Measurements from ENCODE around the gene LCNL1.
A peak's percentile ranks its signal among the peaks of the same experiment; 100 is the strongest.

LCNL1 gene

DNA sequence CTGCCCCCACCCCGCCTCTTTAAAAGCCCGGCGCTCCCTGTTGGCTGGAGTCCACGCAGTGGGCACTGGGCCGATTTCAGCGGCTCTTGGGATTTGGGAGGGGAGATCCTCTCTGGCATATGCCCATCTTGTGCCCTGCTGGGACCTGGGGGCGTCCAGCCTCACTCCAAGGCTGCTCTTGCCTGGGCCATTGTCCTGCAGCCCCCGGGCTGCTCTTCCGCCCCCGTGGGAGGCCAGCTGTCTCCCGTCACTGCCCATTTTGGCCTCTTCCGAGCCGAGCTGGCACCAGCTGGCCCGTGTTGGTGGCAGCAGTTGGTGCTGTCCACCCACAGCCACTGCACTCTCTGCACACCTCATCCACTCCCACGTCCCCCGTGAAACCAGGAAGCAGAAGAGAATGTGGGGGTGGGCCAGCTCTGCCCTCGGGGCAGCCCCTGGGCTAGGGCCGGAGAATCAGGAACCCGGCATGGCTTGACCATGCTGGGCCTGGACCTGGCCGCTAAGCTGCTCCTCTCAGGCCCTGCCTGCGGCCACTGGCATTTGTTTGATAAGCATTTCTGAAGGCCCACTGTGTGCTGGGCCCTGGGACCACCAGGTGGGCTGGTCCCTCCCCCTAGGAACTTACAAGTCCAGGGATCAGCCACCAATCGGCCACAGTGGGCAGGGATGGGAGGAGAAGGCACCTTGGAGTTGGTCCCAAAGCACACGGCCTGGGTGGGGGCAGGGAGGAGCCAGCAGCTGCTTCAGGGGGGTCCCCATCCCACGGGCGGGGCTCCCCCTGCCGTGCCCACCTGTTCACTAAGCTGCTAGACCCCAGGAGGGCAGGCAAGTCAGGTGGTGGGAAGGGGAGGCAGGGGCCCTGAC lies 35.5 kb upstream of the LCNL1 start:
- DNase-seq (ENCODE audit: low spot score) = no peak

DNA sequence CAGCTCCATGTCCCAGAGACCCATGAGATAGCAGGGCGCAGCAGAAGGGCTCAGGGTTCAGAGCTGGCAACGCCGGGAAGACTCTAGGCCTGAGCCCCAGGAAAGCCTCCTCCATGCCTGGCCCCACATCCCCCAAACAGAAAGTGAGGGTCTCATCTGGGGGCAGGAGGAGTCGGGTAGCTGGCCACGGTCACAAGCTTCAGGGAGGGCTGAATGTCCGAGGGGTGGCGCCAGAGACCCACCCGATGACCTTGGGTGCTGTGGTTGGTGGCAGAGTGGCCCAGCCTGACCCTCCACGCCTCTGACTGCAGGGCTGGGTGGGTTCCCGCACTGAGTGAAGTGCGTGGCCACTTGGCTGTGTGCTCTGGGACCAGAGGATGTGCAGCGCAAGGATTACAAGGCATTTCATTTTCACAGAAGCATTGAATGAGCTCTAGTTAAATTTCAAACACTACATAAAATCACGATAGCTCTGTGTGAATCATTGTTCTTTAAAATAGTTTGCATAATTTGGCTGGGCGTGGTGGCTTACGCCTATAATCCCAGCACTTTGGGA lies 34.8 kb upstream of the LCNL1 start:
- DNase-seq (ENCODE audit: low spot score) = no peak

DNA sequence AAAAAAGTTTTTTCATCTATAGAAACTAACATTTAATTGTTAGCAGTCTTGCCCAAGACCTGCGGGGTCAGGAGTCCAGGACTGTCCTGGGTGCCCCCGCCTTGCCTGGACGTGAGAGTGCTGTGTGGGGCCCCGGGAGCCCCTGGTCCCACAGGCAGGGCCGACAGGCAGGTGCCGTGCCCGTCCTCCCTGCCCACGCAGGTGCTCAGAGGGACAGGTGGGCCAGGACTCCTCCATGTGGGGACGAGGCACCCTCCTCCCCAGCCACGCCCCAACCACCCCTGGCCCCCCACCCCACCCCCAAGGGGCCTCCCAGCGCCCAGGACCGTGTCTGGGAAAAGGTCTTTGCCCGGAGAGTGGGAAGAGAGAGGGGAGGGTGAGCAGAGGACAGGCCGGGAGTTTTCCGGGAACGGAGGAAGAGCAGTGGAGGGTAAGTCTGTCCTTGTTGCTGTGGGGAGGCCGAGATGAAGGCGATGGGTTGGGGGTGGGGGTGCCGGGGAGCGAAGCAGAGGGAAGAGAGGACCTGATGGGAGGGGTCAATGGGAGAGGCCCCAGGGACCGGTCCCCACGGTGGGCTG lies 33.5 kb upstream of the LCNL1 start:
- no peak for DNase-seq (ENCODE audit: low spot score)

DNA sequence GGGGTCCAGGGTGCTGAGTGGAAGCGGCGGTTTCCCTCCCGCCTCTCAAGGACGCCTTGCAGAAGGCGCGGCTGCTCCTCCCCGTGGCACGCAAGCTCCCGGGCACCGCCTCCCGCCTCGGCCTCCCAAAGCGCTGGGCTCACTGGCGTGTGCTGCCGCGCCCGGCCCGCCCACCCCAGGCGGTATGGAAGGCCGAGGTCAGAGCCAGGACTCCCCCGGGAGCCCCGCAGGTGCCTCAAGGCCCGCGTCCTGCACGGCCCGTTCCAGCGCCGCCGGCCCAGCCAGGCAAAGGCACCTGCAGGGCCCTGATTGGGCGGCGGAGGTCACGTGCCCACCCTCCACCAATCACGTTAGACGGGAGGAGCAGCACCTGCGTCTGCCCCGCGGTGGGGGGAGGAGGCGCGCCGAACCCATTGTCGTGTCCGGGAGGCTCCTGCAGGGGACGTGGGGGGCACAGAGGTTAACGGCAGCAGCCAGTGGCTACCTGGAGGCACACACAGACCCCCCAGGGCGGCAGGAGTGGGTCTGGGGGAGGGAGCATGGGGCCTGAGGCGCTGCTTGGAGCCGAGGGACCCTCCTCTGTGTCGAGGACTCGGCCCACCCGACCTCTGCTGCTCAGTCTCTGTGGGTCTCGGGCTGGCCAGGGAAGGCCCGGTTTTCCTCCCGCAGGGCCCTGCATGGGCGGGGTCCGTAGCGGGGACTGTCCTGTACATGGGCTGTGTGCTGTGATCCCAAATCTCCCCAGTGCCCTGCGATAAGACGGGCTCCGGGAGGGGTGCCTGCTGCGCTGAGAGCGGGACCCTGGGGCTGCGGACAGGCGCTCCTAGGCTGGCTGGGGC lies 32.8 kb upstream of the LCNL1 start:
- DNase-seq (ENCODE audit: low spot score) = peak; percentile 97

DNA sequence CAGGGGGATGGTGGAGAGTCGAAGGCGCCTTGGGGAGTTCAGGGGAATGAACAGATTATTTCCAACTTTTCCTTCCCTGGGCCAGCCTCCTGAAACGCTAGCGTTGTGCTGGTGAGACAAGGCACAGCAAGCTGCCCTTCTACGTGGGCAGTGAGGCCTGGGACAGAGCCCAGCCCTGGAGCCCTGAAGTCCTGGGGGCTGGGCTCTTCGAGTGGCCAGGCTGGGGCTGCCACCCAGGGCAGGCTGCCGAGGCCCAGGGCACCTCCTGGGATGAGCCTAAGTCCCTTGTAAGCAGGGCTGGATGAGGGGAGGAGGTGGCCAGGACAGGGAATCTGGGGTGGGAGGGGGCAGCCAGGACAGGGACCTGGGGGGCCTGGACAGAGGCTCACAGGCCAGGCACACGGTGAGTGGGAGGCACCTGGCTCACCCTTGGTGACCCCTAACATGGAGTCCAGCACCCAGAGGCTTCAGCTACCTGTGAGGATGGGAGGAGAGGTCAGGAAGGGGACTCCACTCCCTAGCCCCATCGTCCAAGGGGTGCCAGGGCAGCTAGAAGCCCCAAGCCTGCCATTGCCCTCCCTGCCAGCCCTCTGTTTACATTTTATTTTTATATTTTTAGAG lies 32.0 kb upstream of the LCNL1 start:
- no peak for DNase-seq (ENCODE audit: low spot score)

DNA sequence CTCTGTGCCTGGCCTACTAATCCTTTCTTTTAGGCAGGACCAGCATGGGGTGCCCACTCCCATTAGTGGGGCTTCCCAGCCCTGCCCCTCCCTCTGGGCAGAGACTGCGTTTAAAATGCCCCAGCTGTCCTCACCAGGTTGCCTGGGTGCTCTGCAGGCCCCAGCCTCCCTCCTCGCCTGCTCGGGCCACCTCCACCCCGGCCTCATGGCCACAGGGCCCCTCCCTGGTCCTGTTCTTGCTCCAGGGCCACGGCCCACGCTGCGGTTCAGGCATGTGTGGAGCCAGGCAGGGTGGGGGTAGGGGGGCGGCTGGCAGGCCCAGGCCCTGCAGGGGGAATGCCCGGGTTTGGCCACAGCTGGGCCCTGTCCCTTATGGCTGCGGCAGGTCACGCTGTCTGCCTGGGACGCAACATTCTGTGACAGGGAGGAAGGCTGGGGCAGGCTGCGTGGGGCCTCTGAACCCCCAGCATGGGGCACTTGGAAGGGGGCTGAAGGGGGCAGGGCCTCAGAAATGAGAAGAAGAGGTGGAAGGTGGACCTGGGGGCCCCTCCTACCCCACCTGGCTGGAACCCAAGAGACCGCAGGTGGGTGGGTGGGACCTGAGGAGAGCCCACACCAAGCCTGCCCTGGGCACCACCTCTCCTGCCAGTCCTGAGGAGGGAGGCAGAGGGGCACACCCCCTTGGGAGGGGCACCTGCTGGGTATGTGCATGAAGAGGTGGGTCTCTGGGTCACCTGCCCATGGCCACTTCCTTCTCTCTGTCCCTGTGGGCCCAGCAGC lies 31.1 kb upstream of the LCNL1 start, which contains the start of gene LCN12:
Gene LCN12 (plus strand): TSS at position 733 of the 780 bp plus-strand sequence. CDS start 55 bp downstream, outside the sequence.
- DNase-seq (ENCODE audit: low spot score) = no peak

DNA sequence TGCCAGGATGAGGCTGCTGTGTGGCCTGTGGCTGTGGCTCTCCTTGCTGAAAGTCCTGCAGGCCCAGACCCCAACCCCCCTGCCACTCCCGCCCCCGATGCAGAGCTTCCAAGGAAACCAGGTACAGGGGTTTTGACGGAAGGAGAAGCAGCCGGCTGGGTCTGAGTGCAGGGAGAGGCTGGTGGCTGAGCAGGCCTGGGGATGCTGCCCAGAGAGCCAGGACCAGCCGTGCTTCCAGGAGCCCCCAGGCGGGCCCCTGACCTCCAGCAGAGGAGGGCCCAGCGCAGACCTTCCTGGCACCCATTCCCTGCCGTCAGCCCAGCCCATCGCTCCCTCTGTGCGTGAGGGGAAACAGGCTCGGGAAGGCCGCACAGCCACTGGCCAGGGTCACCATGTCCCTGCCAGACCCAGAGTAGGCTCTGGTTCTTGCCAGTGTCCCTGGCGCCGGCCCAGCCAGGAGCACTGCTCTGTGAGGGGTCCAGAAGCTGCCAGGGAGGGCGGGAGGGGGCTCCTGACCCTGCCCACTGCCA lies 30.4 kb upstream of the LCNL1 start:
- DNase-seq (ENCODE audit: low spot score) = no peak

DNA sequence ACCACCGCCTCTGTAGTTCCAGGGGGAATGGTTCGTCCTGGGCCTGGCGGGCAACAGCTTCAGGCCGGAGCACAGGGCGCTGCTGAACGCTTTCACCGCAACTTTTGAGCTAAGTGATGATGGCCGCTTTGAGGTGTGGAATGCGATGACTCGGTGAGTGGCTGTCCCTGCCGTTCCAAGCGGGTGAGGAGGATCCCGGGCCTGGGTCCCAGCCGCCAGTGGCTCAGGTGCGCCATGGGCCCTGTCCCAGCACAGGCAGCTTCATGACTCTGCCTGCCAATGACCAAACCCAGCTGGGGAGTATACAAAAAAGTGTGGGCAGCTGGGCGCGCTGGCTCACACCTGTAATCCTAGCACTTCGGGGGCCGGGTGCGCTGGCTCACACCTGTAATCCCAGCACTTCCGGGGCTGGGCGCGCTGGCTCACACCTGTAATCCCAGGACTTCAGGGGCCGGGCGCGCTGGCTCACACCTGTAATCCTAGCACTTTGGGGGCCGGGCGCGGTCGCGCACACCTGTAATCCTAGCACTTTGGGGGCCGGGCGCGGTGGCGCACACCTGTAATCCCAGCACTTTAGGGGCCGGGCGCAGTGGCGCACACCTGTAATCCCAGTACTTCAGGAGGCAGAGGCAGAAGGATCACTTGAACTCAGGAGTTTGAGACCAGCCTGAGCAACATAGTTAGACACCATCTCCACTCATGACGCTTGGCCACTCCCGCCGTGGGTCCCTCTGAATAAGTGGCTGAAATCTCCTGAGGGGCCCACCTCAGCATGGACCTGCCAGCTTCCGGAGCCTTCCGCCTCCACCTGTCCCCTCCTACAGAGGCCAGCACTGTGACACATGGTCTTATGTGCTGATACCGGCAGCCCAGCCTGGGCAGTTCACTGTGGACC lies 29.7 kb upstream of the LCNL1 start:
- DNase-seq (ENCODE audit: low spot score) = no peak

DNA sequence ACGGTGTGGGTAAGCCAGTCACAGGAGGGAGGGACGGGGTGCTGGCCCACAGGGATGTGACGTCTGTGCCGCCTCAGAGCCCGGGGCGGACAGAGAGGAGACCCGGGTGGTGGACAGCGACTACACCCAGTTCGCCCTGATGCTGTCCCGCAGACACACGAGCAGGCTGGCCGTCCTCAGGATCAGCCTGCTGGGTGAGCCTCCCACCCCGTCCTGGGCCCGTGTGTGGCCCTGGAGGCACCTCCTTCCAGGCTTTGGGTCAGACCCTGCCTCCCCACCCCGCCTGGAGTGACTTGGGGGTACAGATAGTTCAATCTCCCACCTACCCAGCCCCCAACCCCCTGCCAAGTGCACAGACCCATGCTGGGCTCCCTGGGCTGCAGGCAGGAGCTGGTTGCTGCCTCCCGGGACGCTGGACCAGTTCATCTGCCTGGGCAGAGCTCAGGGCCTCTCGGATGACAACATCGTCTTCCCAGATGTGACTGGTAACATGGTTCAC lies 29.0 kb upstream of the LCNL1 start:
- no peak for DNase-seq (ENCODE audit: low spot score)

DNA sequence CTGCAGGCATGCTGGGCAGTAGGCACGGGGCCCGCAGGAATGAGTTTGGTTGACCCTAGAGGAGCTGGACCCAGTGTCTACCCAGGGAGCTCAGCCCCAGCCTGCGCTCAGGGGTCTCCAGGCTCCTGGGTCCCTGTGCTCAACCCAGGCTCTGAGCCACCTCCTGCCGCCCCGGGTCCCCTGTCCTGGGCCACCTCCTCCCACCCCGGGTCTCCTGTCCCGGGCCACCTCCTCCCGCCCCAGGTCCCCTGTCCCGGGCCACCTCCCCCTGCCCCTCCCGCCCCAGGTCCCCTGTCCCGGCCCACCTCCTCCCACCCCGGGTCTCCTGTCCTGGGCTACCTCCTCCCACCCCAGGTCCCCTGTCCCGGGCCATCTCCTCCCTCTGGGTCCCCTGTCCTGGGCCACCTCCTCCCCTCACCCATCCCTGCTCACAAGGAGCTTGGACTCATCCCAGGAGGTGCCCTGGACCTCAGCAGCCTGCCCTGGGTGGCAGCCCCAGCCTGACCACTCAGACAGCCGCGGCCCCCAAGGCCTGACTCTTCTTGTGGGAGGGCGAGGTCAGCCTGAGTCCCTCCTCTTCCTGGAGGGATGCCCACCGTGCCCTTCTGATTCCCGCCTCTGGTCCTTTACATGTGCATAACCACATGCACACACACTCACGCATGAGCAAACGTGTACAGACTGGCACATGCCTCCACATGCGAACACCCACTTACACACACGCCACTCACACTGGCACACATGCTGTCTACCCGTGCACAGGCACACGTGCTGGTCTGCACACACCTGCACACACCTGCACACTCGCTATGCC lies 28.3 kb upstream of the LCNL1 start:
- DNase-seq (ENCODE audit: low spot score) = no peak

DNA sequence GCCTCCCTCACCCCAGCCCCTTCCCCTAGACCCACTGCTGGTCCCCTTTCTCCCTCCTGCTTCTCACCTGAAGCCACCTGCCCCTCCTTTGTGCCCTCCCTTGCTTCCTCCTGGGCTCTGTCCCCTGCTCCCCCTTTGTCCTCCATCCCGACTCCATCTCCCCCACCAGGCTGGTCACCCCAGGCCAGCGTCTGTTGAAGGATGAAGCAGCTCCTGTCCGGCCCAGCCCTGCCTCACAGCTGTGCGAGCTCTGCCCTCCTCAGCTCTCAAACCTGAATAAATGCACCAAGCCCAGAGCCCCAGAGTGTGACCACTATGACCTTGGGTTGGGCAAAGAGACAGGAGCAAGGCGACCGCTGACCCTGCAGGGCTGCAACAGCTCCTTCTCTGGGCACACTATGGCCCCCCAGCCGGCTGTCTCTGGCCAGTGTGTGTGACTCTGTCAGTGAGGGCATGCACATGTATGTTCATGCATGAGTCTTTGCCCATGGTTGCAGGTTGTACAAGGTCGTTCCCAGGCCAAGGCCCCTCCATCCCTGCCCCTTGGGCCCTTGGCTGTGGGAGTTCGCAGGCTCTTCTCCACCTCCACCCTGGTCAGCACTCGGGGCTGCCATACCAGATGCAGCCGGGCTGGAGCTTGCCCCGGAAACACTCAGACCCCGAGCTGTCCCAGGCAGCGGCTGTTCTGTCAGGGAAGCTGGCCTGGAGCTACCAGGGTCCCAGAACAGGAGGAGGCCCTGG lies 27.4 kb upstream of the LCNL1 start:
- no peak for DNase-seq (ENCODE audit: low spot score)

DNA sequence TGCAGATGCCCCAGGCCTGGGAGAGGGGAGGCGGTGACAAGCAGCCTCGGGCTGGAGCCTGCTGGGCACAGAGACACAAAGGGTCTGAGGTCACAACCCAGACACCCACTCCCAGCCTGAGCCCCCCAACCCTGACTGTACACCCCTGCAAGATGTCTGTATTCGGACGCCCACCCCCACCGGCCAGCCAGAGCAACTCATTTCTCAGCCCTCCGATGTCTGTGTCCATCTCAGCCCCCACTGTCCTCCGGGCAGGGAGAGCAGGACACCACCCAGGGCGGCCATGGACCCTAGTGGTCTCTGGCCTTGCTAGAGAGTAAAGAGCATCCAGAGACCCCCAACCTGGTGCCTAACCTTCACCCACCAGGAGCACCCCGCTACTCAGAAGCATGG lies 26.9 kb upstream of the LCNL1 start:
- no peak for DNase-seq (ENCODE audit: low spot score)

DNA sequence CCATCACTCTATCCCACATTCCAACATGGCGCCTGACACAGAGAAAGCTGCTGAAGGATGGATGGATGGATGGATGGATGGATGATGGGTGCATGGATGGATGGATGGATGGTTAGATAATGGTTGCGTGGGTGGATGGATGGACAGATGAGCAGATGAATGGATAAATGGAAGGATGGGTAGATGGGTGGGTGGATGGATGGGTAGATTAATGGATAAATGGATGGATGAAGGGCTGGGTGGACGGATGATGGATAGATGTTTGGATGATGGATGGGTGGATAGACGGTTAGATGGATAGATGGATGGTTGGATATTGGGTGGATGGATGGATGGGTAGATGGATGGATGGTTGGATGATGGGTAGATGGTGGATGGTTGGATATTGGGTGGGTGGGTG lies 26.2 kb upstream of the LCNL1 start:
- no peak for DNase-seq (ENCODE audit: low spot score)

DNA sequence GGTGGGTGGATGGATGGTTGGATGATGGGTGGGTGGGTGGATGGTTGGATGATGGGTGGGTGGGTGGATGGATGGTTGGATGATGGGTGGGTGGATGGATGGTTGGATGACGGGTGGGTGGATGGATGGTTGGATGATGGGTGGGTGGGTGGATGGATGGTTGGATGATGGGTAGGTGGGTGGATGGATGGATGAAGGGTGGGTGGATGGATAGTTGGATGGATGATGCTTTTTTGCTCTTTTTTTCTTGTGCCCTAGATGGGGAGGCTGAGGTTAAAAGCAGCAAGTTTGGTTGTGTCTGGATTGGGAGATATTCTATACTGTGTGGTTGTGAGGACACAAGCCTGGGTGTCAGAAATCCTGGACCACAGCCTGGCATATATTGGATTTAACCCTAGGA lies 25.3 kb upstream of the LCNL1 start:
- DNase-seq (ENCODE audit: low spot score) = no peak

DNA sequence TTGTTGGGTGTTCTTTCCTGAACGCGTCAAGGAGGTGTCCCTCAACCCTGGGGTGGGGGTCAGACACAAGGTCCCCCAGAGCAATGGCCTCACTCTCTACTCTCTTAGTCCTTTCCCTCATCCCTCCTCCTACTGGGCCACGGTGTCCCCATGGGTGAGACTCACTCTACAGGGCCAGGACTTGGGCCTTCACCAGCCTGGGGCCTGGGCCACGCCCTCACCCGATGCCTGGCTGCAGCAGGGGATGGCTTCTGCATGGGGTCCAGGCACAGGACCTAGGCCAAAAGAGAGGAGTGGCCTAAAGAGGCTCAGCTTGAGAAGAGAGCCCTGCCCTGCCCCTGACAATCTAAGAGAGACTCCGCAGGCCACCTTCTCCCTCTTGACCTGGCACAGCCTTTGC lies 24.9 kb upstream of the LCNL1 start:
- DNase-seq (ENCODE audit: low spot score) = no peak

DNA sequence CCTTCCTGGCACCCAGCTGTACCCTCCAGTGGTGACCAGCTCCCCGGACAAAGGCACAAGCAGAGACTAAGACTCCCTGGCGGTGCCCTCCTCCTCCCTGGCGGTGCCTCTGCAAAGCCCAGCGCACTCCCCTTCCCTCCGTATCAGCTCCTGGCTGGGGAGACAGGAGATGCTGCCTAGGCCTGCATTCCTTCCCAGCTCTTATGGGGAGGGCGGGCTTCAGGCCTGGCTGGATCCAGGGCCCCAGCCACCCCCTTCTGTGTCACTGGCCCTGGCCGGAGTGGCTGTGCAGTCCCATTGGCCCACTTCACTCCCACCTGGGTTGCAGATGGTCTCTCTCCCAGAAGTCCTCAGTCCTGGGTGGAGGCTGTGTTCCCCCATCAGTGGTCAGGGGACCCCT lies 24.3 kb upstream of the LCNL1 start:
- no peak for DNase-seq (ENCODE audit: low spot score)

DNA sequence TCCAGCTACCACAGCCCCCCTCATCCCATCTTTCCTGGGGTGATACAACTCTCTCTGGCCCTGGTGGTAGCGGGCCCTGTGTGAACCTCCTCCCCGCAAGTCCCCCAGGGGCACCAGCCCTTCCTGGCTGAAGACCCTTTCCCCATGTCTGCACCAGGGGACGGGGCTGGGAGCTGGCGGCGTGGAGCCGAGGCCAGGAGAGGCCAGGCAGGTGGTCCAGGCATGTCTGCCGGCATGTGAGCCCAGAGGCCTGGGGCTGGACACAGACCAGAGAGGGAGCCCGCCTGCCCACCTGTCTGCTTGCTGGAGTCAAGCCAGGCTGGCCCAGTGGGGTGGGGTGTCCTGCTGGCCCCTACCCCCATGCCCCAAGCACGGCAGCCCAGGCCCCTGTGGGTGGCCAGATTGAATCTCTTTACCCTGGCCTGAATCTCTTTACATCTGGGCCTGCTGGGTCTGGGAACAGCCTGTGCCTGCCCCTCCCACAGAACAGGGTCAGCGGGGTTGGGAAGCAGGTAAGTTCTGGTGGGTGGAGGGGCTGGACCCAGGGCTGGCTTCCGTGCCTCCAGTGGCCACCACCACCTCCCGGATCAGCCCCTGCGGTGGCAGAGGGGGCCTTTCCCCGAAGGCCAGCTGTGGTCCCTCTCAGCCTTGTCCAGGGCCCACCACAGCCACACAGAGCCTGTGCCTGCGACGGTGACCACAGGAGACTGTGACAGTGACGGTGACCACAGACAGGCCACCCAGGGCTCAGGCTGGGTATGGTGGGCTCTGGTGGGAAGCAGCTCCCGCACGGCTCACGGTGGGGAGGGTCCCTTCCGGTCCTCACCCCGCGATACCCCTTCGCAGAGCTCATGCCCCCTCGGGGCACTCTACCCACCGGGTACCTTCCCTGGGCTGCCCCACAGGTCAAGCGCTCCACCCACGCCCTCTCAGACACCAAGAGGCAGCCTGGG lies 23.6 kb upstream of the LCNL1 start:
- no peak for DNase-seq (ENCODE audit: low spot score)

All from activated CD4-positive, alpha-beta T cell treated with anti-CD3 and anti-CD28 coated beads, Interleukin-2, Interleukin-4, amounts not matched to agents 100 ng/mL and 50 ng/mL, durations not matched to agents 16 hours and 8 hours (primary cell).